SK-N-SH (cell line): ENCODE measurements around the gene PAGE2. TPM values are rescaled to one million over a fixed set of nuclear protein-coding genes. Genes with fewer than 3 reads are reported as not detected.
"Not testable (repeated sequence)": the region's sequence is repeated elsewhere in the genome, so short reads cannot be mapped to it uniquely, and the experiment has no call there.

Experiments used
- CTCF ChIA-PET: fragments of 300-600, 350-600 bp; formaldehyde crosslinking; extraction: SDS; loops from one replicate; lab custom pipeline; 2021; lab: Yijun Ruan, JAX
- POLR2A ChIA-PET: fragments of 350-600 bp; sonication (Branson Sonifier 250); formaldehyde crosslinking; extraction: SDS; loops from one replicate; lab custom pipeline; 2020; ENCODE audit warnings: antibody characterized with exemption, inconsistent platforms; lab: Yijun Ruan, JAX
- DNase-seq: peaks from one replicate; pipeline ENCODE4 v3.0.0; 2012
- H2AFZ ChIP-seq: fragments of 200-600 bp; sonication (generic); 2 replicates; pipeline ENCODE4 v1.8.1; 2016; ENCODE audit warnings: antibody characterized with exemption, mild to moderate bottlenecking, low read depth
- H3F3A ChIP-seq: fragments of 200-600 bp; sonication (generic); replicated peaks from 2 replicates; pipeline ENCODE3; 2016; ENCODE audit warnings: antibody characterized with exemption, mild to moderate bottlenecking; ENCODE audit not compliant: insufficient read depth
- H3K27ac ChIP-seq, 2 experiments: fragments of 200-500 bp in 1 of 2; fragments of 200-600 bp in 1 of 2; sonication (Bioruptor generic) in 1 of 2; sonication (generic), shearing (Covaris generic) in 1 of 2; 2 replicates each; pipeline versions ENCODE4 v1.5.1 to v1.6.1; 2014 to 2016; ENCODE audit warnings: low read depth in 2 of 2, inconsistent platforms in 1 of 2, low read length in 1 of 2, mild to moderate bottlenecking in 1 of 2, mixed read lengths in 1 of 2
- H3K27me3 ChIP-seq: fragments of 200-600 bp; sonication (generic), shearing (Covaris generic); 2 replicates; pipeline ENCODE4 v1.6.1; 2016; ENCODE audit warnings: mixed run types; ENCODE audit not compliant: insufficient read depth
- H3K36me3 ChIP-seq, 2 experiments: fragments of 200-500 bp in 1 of 2; fragments of 200-600 bp in 1 of 2; sonication (Bioruptor generic) in 1 of 2; sonication (generic) in 1 of 2; replicated peaks in 1 of 2; 2 replicates each; pipeline versions ENCODE3 to v1.5.1; 2014 to 2016; ENCODE audit warnings: low read length in 1 of 2, mild to moderate bottlenecking in 1 of 2; ENCODE audit not compliant: insufficient read depth in 2 of 2, control insufficient read depth in 1 of 2
- H3K4me1 ChIP-seq, 2 experiments: fragments of 200-500 bp in 1 of 2; fragments of 200-600 bp in 1 of 2; sonication (Bioruptor generic) in 1 of 2; sonication (generic), shearing (Covaris generic) in 1 of 2; 2 replicates each; pipeline versions ENCODE4 v1.5.1 to v1.6.1; 2014 to 2016; ENCODE audit warnings: low read depth in 1 of 2, low read length in 1 of 2, mixed run types in 1 of 2; ENCODE audit not compliant: insufficient read depth in 2 of 2, control insufficient read depth in 1 of 2
- H3K4me2 ChIP-seq: fragments of 200-600 bp; sonication (generic), shearing (Covaris generic); 2 replicates; pipeline ENCODE4 v1.6.1; 2017; ENCODE audit warnings: mixed run types
- H3K4me3 ChIP-seq, 2 experiments: fragments of 200-500 bp in 1 of 2; fragments of 200-600 bp in 1 of 2; sonication (Bioruptor generic) in 1 of 2; sonication (generic), shearing (Covaris generic) in 1 of 2; 2 replicates each; pipeline versions ENCODE4 v1.5.1 to v1.8.1; 2014 to 2016; ENCODE audit warnings: low read depth in 2 of 2, inconsistent platforms in 1 of 2, low read length in 1 of 2, mild to moderate bottlenecking in 1 of 2, mixed read lengths in 1 of 2, moderate library complexity in 1 of 2
- H3K79me2 ChIP-seq: fragments of 200-600 bp; sonication (generic); 2 replicates; pipeline ENCODE4 v1.8.1; 2017; ENCODE audit warnings: mild to moderate bottlenecking; ENCODE audit not compliant: insufficient read depth
- H3K9ac ChIP-seq: fragments of 200-600 bp; sonication (generic); 2 replicates; pipeline ENCODE4 v1.6.1; 2017; ENCODE audit warnings: mixed run types
- H3K9me2 ChIP-seq: fragments of 200-600 bp; sonication (generic); 2 replicates; pipeline ENCODE4 v1.6.1; 2017; ENCODE audit warnings: mixed run types
- H3K9me3 ChIP-seq: fragments of 200-600 bp; sonication (generic); 2 replicates; pipeline ENCODE4 v1.6.1; 2017; ENCODE audit warnings: mixed run types, mild to moderate bottlenecking, moderate library complexity
- H4K20me1 ChIP-seq: fragments of 200-600 bp; sonication (generic); 2 replicates; pipeline ENCODE4 v1.6.1; 2017; ENCODE audit warnings: mild to moderate bottlenecking, mixed run types; ENCODE audit not compliant: insufficient read depth
- CTCF ChIP-seq: fragments of 200-600 bp; sonication (generic); IDR thresholded peaks from 2 replicates; pipeline ENCODE4 v1.6.1; 2017; ENCODE audit warnings: antibody characterized with exemption, mild to moderate bottlenecking, moderate library complexity
- ELF1 ChIP-seq: IDR thresholded peaks from 2 replicates; pipeline ENCODE4 v1.4.0; 2012
- FOXJ3 ChIP-seq: sonication (generic); formaldehyde crosslinking; IDR thresholded peaks from 2 replicates; pipeline ENCODE4 v1.5.1; 2020; ENCODE audit warnings: mild to moderate bottlenecking, missing genetic modification reagents
- IRF3 ChIP-seq: fragments of 150-350 bp; IDR thresholded peaks from 2 replicates; pipeline ENCODE4 v1.6.1; 2016; ENCODE audit warnings: mild to moderate bottlenecking, low read depth, low read length
- PBX3 ChIP-seq: IDR thresholded peaks from 2 replicates; pipeline ENCODE4; 2012
- POLR2AphosphoS5 ChIP-seq: IDR thresholded peaks from 2 replicates; pipeline ENCODE4 v1.6.1; 2012; ENCODE audit warnings: low read depth, low read length
- YY1 ChIP-seq: IDR thresholded peaks from 2 replicates; pipeline ENCODE4 v1.4.0; 2012; ENCODE audit warnings: low read depth, mild to moderate bottlenecking
- ZBTB33 ChIP-seq: IDR thresholded peaks from 2 replicates; pipeline ENCODE4 v1.4.0; 2012; ENCODE audit warnings: low read depth, borderline replicate concordance
- WGBS: methylation state at CpG from one replicate; pipeline ENCODE4 v1.1.6; 2017; ENCODE audit warnings: low lambda C conversion rate; 5-methylcytosine and 5-hydroxymethylcytosine counted together
- polyA plus RNA-seq, 3 experiments: library from polyadenylated mRNA; depleted of rRNA; stranded (reverse); fragments of >200 nt; gene quantifications; 2 replicates each; pipeline ENCODE4 v1.2.3, GENCODE V29; 2012

Gene PAGE2
- polyA plus RNA-seq, 1 of the 3 experiments (the other 2 are of a cell fraction), result 4.2 TPM

GRCh38 chrX:55041514-55041913 is 47.3 kb upstream of the PAGE2 start:
- H3K79me2 ChIP-seq, result no peaks in the 10 kb centered on the region
- no peak for DNase-seq
- H3K27ac ChIP-seq, result no peak overlapping the region
- no peaks in the 10 kb centered on the region for H4K20me1 ChIP-seq
- H3K27me3 ChIP-seq, result 0 out of 2 replicates have a peak, but pooled peaks cover 6% of the 10 kb centered on the region
- H3K4me2 ChIP-seq, result no peak overlapping the region
- H3K36me3 ChIP-seq, result no peaks in the 10 kb centered on the region
- H3K4me3 ChIP-seq, result no peak overlapping the region
- no peaks in the 10 kb centered on the region for H3K9me2 ChIP-seq
- POLR2A ChIA-PET, result no interaction called here
- H3F3A ChIP-seq, result no peaks in the 10 kb centered on the region
- 27% methylated on average over 2 of the region's 6 CpGs for WGBS
- no peaks in the 10 kb centered on the region for H3K4me1 ChIP-seq
- TF ChIP-seq ZBTB33 (no peak), ELF1 (no peak), CTCF (no peak), YY1 (no peak), FOXJ3 (CRISPR knock-in tag) (no peak), IRF3 (no peak), POLR2AphosphoS5 (no peak), PBX3 (no peak)
- no peaks in the 10 kb centered on the region for H3K9me3 ChIP-seq
- H3K9ac ChIP-seq, result no peak overlapping the region
- no peak overlapping the region for H2AFZ ChIP-seq
- CTCF ChIA-PET, result interaction anchor here (0.6 kb wide), 1 partner anchor 16 kb away, joined by 3 read pairs; no protein-coding TSS in a partner anchor

- H3F3A ChIP-seq, H4K20me1 ChIP-seq, H3K27me3 ChIP-seq, H3K79me2 ChIP-seq, H3K36me3 ChIP-seq, H3K4me1 ChIP-seq, H2AFZ ChIP-seq, H3K4me3 ChIP-seq, POLR2A ChIA-PET, CTCF ChIA-PET, DNase-seq, H3K9me3 ChIP-seq, H3K4me2 ChIP-seq, H3K9ac ChIP-seq, H3K27ac ChIP-seq, H3K9me2 ChIP-seq: not testable (repeated sequence)
- WGBS, result 14% methylated on average over 2 of the region's 2 CpGs
Observed at GRCh38 chrX:55050599-55050998, 38.2 kb upstream of the PAGE2 start.
